GM23338 (cell line): ENCODE results near the gene BGLAP. TPM values are rescaled to one million over a fixed set of nuclear protein-coding genes. Genes with fewer than 3 reads are reported as not detected.

Source experiments
- ATAC-seq: fragments of 200-7000 bp; cut with Tn5 transposase; 3 replicates; pipeline ENCODE4 v1.9.1; 2020
- DNase-seq: peaks from one replicate; pipeline ENCODE4 v3.0.0-alpha.2; 2015; ENCODE audit warnings: low spot score
- H2AFZ ChIP-seq: fragments of 200-600 bp; sonication (generic); 2 replicates; pipeline ENCODE4 v1.8.0; 2016; ENCODE audit warnings: antibody characterized with exemption, mild to moderate bottlenecking, moderate library complexity
- H3F3A ChIP-seq: fragments of 200-600 bp; sonication (generic); replicated peaks from 2 replicates; pipeline ENCODE4 v1.8.0; 2017; ENCODE audit warnings: antibody characterized with exemption, mixed run types, low read depth
- H3K27ac ChIP-seq: fragments of 200-600 bp; sonication (generic); 2 replicates; pipeline ENCODE4 v1.6.1; 2016; ENCODE audit warnings: low read depth
- H3K27me3 ChIP-seq: fragments of 200-600 bp; sonication (generic); 2 replicates; pipeline ENCODE4 v1.8.0; 2016; ENCODE audit warnings: mild to moderate bottlenecking, mixed run types, moderate library complexity; ENCODE audit not compliant: insufficient read depth
- H3K36me3 ChIP-seq: fragments of 200-600 bp; sonication (generic); 2 replicates; pipeline ENCODE4 v1.8.0; 2016; ENCODE audit warnings: mild to moderate bottlenecking; ENCODE audit not compliant: insufficient read depth
- H3K4me1 ChIP-seq: fragments of 200-600 bp; sonication (generic); 2 replicates; pipeline ENCODE4 v1.8.0; 2016; ENCODE audit warnings: mild to moderate bottlenecking, moderate library complexity; ENCODE audit not compliant: insufficient read depth
- H3K4me2 ChIP-seq: fragments of 200-600 bp; sonication (generic); 2 replicates; pipeline ENCODE4 v1.7.1; 2017; ENCODE audit warnings: mixed run types
- H3K4me3 ChIP-seq: fragments of 200-600 bp; sonication (generic); 2 replicates; pipeline ENCODE4 v1.6.1; 2016; ENCODE audit warnings: mixed run types
- H3K79me2 ChIP-seq: fragments of 200-600 bp; sonication (generic); replicated peaks from 2 replicates; pipeline ENCODE4 v1.8.0; 2017; ENCODE audit warnings: mild to moderate bottlenecking; ENCODE audit not compliant: insufficient read depth
- H3K9me2 ChIP-seq: fragments of 200-600 bp; sonication (generic); 2 replicates; pipeline ENCODE4 v1.8.0; 2017; ENCODE audit not compliant: insufficient read depth
- H4K20me1 ChIP-seq: fragments of 200-600 bp; sonication (generic); replicated peaks from 2 replicates; pipeline ENCODE4 v1.8.0; 2017; ENCODE audit warnings: mild to moderate bottlenecking; ENCODE audit not compliant: insufficient read depth
- H3K27ac Mint-ChIP-seq: 2 replicates; pipeline ENCODE4 v1.8.0; 2020; ENCODE audit warnings: inconsistent platforms, mild to moderate bottlenecking, moderate library complexity, mixed read lengths
- H3K27me3 Mint-ChIP-seq: 3 replicates; pipeline ENCODE4 v1.8.0; 2022; ENCODE audit warnings: low read depth, mild to moderate bottlenecking, moderate library complexity, mixed read lengths, inconsistent platforms; ENCODE audit not compliant: insufficient read depth, poor library complexity
- H3K36me3 Mint-ChIP-seq: 3 replicates; pipeline ENCODE4 v1.8.0; 2021; ENCODE audit warnings: low read depth, mild to moderate bottlenecking, inconsistent platforms, moderate library complexity, mixed read lengths
- H3K4me1 Mint-ChIP-seq: 3 replicates; pipeline ENCODE4 v1.8.0; 2020; ENCODE audit warnings: mild to moderate bottlenecking, inconsistent platforms, mixed read lengths
- H3K4me3 Mint-ChIP-seq: 3 replicates; pipeline ENCODE4 v1.8.0; 2021; ENCODE audit warnings: moderate library complexity, mild to moderate bottlenecking, inconsistent platforms, mixed read lengths
- H3K9me3 Mint-ChIP-seq: 3 replicates; pipeline ENCODE4 v1.8.0; 2020; ENCODE audit warnings: moderate library complexity, mild to moderate bottlenecking, inconsistent platforms, mixed read lengths
- CREB1 ChIP-seq: fragments of 250-450 bp; sonication (Bioruptor Pico); IDR thresholded peaks from 2 replicates; pipeline ENCODE4 v1.5.0; 2020; ENCODE audit warnings: low read depth, mild to moderate bottlenecking, moderate library complexity
- EZH2 ChIP-seq: fragments of 200-600 bp; sonication (generic); IDR thresholded peaks from one replicate; pipeline ENCODE4 v1.8.0; 2017; ENCODE audit warnings: antibody characterized with exemption, mild to moderate bottlenecking, low read depth; ENCODE audit not compliant: unreplicated experiment
- JUNB ChIP-seq: IDR thresholded peaks from one replicate; pipeline ENCODE4 v1.6.1; 2016; ENCODE audit warnings: antibody characterized with exemption; ENCODE audit not compliant: unreplicated experiment
- NANOG ChIP-seq: IDR thresholded peaks from 2 replicates; pipeline ENCODE4 v1.6.1; 2016; ENCODE audit warnings: antibody characterized with exemption, borderline replicate concordance
- POLR2AphosphoS5 ChIP-seq: IDR thresholded peaks from 2 replicates; pipeline ENCODE4 v1.6.1; 2016; ENCODE audit warnings: antibody characterized with exemption, low read depth
- STAT1 ChIP-seq: IDR thresholded peaks from one replicate; pipeline ENCODE4 v1.6.1; 2016; ENCODE audit warnings: antibody characterized with exemption; ENCODE audit not compliant: unreplicated experiment
- ZNF114 ChIP-seq: fragments of 250-450 bp; sonication (Bioruptor Pico); IDR thresholded peaks from 2 replicates; pipeline ENCODE4 v1.5.0; 2020; ENCODE audit warnings: mild to moderate bottlenecking, moderate library complexity
- polyA plus RNA-seq: library from polyadenylated mRNA; unstranded; fragments of >200 nt; fragmentation: Nextera tagmentation; extraction: Ambion mirVana; gene quantifications from 2 replicates; pipeline ENCODE4 v1.2.1, GENCODE V29; 2016
- total RNA-seq: library from RNA; depleted of rRNA; stranded (reverse); fragments of >200 nt; shearing (Covaris generic); gene quantifications from 2 replicates; pipeline ENCODE4 v1.2.3, GENCODE V29; 2014
- TF ChIP-seq, protein P1 (sequence below): IDR thresholded peaks from one replicate; pipeline ENCODE4 v1.6.1; 2018; ENCODE audit warnings: antibody characterized with exemption; ENCODE audit not compliant: unreplicated experiment
- TF ChIP-seq, protein P2 (sequence below), 2 experiments: fragments of 200-600 bp in 1 of 2; sonication (generic) in 1 of 2; conservative IDR thresholded peaks; 2 replicates each; pipeline versions ENCODE4 v1.5.1 to v1.6.1; 2016 to 2017; ENCODE audit warnings: antibody characterized with exemption in 2 of 2, low read depth in 2 of 2, mild to moderate bottlenecking in 2 of 2, moderate library complexity in 1 of 2
- TF ChIP-seq, protein P3 (sequence below): IDR thresholded peaks from 2 replicates; pipeline ENCODE4 v1.6.1; 2016; ENCODE audit warnings: antibody characterized with exemption
- TF ChIP-seq, protein P4 (sequence below): fragments of 250-450 bp; sonication (Bioruptor Pico); IDR thresholded peaks from 2 replicates; pipeline ENCODE4 v1.5.0; 2020; ENCODE audit warnings: mild to moderate bottlenecking, moderate library complexity

BGLAP gene
- total and polyA plus RNA-seq, 2 experiments from 2014 or later, result 0.36 to 0.42 TPM

DNA sequence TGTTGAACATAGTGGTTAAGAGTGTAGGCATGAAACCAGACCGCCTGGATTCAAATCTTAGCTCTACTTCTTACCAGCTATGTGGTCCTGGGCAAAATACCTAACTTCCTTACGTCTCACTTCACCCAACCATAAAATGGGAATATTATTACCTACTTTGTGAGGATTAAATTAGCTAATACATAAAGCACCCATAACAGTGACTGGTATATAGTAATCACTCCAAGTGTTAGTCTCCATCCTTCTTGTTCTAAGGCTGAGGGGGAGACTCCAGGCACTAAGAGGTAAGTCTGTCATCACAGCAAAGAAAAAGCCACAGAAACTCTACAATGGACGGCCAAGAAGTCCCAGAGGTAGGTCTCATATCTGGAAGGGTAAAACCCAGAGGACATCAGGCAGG lies 37.9 kb downstream of the BGLAP start:
- Histone ChIP-seq H3F3A (peaks cover 32% of the 10 kb centered on the region; the same call in 1 of the 2 replicates), H2AFZ (no peak overlapping the region), H3K4me2 (no peak overlapping the region), H3K9me2 (no peaks in the 10 kb centered on the region), H4K20me1 (peaks cover 49% of the 10 kb centered on the region), H3K36me3 (peaks cover 46% of the 10 kb centered on the region), H3K27ac (0 out of 2 replicates have a peak overlapping the region, but pooled peaks have one; percentile 21), H3K27me3 (no peaks in the 10 kb centered on the region), H3K4me1 (peaks cover 16% of the 10 kb centered on the region), H3K79me2 (peaks cover 45% of the 10 kb centered on the region), H3K4me3 (no peak overlapping the region)
- Mint-ChIP-seq H3K4me3 (no peak overlapping the region), H3K36me3 (peaks cover 41% of the 10 kb centered on the region), H3K9me3 (no peaks in the 10 kb centered on the region), H3K27me3 (peaks cover 12% of the 10 kb centered on the region), H3K4me1 (peaks cover 19% of the 10 kb centered on the region), H3K27ac (no peak overlapping the region)
- TF ChIP-seq JUNB (no peak), NANOG (no peak), EZH2 (no peak), STAT1 (no peak), POLR2AphosphoS5 (no peak), ZNF114 (no peak), CREB1 (CRISPR knock-in tag) (no peak)
- TF ChIP-seq, protein P1, sequence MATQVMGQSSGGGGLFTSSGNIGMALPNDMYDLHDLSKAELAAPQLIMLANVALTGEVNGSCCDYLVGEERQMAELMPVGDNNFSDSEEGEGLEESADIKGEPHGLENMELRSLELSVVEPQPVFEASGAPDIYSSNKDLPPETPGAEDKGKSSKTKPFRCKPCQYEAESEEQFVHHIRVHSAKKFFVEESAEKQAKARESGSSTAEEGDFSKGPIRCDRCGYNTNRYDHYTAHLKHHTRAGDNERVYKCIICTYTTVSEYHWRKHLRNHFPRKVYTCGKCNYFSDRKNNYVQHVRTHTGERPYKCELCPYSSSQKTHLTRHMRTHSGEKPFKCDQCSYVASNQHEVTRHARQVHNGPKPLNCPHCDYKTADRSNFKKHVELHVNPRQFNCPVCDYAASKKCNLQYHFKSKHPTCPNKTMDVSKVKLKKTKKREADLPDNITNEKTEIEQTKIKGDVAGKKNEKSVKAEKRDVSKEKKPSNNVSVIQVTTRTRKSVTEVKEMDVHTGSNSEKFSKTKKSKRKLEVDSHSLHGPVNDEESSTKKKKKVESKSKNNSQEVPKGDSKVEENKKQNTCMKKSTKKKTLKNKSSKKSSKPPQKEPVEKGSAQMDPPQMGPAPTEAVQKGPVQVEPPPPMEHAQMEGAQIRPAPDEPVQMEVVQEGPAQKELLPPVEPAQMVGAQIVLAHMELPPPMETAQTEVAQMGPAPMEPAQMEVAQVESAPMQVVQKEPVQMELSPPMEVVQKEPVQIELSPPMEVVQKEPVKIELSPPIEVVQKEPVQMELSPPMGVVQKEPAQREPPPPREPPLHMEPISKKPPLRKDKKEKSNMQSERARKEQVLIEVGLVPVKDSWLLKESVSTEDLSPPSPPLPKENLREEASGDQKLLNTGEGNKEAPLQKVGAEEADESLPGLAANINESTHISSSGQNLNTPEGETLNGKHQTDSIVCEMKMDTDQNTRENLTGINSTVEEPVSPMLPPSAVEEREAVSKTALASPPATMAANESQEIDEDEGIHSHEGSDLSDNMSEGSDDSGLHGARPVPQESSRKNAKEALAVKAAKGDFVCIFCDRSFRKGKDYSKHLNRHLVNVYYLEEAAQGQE, result no peak
- TF ChIP-seq, protein P2, sequence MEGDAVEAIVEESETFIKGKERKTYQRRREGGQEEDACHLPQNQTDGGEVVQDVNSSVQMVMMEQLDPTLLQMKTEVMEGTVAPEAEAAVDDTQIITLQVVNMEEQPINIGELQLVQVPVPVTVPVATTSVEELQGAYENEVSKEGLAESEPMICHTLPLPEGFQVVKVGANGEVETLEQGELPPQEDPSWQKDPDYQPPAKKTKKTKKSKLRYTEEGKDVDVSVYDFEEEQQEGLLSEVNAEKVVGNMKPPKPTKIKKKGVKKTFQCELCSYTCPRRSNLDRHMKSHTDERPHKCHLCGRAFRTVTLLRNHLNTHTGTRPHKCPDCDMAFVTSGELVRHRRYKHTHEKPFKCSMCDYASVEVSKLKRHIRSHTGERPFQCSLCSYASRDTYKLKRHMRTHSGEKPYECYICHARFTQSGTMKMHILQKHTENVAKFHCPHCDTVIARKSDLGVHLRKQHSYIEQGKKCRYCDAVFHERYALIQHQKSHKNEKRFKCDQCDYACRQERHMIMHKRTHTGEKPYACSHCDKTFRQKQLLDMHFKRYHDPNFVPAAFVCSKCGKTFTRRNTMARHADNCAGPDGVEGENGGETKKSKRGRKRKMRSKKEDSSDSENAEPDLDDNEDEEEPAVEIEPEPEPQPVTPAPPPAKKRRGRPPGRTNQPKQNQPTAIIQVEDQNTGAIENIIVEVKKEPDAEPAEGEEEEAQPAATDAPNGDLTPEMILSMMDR (conservative IDR thresholded peaks at IDR 0.05; ENCODE audit: low read depth in 2 of 2), result no peak
- TF ChIP-seq, protein P3, sequence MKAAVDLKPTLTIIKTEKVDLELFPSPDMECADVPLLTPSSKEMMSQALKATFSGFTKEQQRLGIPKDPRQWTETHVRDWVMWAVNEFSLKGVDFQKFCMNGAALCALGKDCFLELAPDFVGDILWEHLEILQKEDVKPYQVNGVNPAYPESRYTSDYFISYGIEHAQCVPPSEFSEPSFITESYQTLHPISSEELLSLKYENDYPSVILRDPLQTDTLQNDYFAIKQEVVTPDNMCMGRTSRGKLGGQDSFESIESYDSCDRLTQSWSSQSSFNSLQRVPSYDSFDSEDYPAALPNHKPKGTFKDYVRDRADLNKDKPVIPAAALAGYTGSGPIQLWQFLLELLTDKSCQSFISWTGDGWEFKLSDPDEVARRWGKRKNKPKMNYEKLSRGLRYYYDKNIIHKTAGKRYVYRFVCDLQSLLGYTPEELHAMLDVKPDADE, result no peak
- TF ChIP-seq, protein P4, sequence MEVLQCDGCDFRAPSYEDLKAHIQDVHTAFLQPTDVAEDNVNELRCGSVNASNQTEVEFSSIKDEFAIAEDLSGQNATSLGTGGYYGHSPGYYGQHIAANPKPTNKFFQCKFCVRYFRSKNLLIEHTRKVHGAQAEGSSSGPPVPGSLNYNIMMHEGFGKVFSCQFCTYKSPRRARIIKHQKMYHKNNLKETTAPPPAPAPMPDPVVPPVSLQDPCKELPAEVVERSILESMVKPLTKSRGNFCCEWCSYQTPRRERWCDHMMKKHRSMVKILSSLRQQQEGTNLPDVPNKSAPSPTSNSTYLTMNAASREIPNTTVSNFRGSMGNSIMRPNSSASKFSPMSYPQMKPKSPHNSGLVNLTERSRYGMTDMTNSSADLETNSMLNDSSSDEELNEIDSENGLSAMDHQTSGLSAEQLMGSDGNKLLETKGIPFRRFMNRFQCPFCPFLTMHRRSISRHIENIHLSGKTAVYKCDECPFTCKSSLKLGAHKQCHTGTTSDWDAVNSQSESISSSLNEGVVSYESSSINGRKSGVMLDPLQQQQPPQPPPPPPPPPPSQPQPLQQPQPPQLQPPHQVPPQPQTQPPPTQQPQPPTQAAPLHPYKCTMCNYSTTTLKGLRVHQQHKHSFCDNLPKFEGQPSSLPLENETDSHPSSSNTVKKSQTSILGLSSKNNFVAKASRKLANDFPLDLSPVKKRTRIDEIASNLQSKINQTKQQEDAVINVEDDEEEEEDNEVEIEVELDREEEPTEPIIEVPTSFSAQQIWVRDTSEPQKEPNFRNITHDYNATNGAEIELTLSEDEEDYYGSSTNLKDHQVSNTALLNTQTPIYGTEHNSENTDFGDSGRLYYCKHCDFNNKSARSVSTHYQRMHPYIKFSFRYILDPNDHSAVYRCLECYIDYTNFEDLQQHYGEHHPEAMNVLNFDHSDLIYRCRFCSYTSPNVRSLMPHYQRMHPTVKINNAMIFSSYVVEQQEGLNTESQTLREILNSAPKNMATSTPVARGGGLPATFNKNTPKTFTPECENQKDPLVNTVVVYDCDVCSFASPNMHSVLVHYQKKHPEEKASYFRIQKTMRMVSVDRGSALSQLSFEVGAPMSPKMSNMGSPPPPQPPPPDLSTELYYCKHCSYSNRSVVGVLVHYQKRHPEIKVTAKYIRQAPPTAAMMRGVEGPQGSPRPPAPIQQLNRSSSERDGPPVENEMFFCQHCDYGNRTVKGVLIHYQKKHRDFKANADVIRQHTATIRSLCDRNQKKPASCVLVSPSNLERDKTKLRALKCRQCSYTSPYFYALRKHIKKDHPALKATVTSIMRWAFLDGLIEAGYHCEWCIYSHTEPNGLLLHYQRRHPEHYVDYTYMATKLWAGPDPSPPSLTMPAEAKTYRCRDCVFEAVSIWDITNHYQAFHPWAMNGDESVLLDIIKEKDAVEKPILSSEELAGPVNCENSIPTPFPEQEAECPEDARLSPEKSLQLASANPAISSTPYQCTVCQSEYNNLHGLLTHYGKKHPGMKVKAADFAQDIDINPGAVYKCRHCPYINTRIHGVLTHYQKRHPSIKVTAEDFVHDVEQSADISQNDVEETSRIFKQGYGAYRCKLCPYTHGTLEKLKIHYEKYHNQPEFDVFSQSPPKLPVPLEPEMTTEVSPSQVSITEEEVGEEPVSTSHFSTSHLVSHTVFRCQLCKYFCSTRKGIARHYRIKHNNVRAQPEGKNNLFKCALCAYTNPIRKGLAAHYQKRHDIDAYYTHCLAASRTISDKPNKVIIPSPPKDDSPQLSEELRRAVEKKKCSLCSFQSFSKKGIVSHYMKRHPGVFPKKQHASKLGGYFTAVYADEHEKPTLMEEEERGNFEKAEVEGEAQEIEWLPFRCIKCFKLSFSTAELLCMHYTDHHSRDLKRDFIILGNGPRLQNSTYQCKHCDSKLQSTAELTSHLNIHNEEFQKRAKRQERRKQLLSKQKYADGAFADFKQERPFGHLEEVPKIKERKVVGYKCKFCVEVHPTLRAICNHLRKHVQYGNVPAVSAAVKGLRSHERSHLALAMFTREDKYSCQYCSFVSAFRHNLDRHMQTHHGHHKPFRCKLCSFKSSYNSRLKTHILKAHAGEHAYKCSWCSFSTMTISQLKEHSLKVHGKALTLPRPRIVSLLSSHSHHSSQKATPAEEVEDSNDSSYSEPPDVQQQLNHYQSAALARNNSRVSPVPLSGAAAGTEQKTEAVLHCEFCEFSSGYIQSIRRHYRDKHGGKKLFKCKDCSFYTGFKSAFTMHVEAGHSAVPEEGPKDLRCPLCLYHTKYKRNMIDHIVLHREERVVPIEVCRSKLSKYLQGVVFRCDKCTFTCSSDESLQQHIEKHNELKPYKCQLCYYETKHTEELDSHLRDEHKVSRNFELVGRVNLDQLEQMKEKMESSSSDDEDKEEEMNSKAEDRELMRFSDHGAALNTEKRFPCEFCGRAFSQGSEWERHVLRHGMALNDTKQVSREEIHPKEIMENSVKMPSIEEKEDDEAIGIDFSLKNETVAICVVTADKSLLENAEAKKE (CRISPR knock-in tag), result no peak
- no peak for ATAC-seq
- DNase-seq, result no peak
